GM12875 (cell line): ENCODE measurements around the gene FCRLB.

Experiments used
- H3K4me3 ChIP-seq: one replicate; pipeline ENCODE4 v1.5.1; 2011; ENCODE audit warnings: low read depth, low read length, control low read depth
- CTCF ChIP-seq: IDR thresholded peaks from 2 replicates; pipeline ENCODE4 v1.5.1; 2011; ENCODE audit warnings: low read depth, mild to moderate bottlenecking, control low read depth, inconsistent platforms, low read length, moderate library complexity, borderline replicate concordance; ENCODE audit not compliant: insufficient read depth

Gene FCRLB

DNA sequence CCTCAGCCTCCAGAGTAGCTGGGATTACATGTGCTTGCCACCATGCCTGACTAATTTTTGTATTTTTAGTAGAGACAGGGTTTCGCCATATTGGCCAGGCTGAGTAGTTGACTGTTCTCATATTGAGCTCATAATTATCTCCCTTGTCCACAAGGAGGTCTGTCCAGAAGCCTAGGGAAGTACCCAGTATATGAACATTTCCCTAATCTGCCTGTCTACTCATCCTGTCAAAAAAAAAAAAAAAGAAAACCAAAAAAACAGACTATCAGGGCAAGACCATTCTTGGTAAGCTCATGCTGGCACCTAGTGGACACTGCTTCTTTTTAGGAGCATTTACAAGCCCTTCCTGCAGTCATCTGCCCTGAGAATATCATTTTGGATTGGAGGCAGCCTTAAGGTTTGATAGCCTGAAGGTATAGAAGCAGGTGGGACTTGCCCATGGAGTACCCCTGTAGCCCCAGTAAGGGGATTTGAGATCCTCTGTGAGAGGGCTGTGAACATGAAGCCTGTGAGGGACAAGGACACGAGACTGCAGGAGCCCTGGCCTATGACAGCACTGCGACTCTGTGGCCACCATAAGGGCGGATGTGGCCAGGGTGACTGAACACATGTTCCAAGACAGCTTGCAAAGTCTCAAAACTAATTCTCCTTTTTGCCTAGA, 17.4 kb downstream of the FCRLB start:
- no peak overlapping the region for H3K4me3 ChIP-seq

DNA sequence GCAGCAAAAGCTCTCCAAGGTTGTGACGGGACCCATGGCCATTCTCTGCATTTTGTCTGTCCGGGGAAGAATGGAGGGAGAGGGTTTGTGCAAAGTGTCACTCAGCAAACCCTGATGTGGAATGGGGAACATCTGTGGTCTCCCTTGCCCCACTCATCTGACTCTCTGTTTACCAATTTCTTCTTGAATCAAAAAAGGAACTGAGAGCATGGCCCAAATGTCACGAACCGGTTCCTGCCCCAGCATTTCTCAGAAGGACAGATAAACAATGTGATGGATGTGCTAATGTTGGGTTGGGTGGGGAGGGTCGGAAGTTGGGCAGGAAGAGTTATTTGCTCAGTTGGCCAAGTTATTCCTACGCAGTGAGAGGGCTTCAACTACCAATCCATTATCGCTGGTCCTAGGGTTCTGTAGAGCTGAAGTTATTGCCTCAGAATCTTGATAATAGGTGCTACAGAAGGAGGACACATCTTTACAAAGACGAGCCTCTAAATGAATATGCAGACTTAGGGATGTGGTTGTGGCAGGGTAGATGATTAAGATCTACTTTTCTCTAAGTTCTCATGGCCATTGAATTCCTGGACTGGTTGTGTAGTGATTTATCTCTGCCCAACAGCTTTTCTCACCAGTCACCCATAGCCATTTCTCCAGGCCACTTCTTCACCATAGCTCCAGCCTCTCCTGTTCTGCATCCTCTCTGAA, 18.7 kb downstream of the FCRLB start:
- H3K4me3 ChIP-seq = no peak overlapping the region
- TF ChIP-seq CTCF = no peak

More for the DNA sequence above, 17.4 kb downstream of the FCRLB start:
- peak; percentile 48; the same call in 1 of the 2 replicates for TF ChIP-seq CTCF

- no peak for TF ChIP-seq CTCF
- H3K4me3 ChIP-seq = no peak overlapping the region
Measured at GRCh38 chr1:161740921-161741320, 19.6 kb downstream of the FCRLB start.

DNA sequence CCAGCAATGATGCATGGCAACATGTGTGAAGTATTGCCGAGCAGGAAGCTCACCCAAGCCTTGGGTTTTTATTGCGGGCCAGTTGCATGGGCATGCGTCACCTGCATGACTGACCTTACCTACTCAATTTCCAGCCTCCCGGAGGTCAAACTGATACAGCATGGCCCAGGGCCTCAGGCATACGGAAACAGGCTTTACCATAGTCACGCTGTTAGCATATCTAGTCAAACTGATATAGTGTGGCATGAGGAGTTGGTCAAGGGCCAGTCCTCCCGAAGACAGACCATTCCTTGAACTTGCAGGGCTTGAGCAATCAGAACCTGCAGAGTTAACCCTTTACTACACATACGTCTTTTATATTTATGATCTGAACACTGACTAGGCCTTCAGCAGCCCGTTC, 21.9 kb downstream of the FCRLB start:
- TF ChIP-seq CTCF = no peak
- no peak overlapping the region for H3K4me3 ChIP-seq

DNA sequence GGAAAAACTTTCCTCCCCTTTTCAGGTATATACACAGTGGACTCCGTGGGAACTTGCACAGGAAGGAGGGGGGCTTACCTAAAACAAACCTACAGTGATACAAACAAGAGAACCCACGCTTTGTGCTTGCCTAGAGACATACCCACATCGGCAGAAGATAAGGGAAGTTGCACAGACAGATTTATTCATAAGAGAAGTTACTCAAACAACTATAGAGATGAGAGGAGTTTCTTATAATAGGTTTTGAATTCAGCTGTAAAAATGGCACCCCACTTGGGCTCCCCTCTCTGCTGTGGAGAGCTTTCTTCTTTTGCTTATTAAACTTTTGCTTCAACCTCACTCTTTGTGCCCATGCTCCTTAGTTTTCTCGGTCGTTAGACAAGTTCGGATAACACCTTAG, 26.5 kb downstream of the FCRLB start:
- no peak for TF ChIP-seq CTCF
- no peak overlapping the region for H3K4me3 ChIP-seq

GRCh38 chr1:161749509-161750407, 28.4 kb downstream of the FCRLB start, which contains the start of gene DUSP12:
Gene DUSP12 (plus strand): TSS chr1:161749786. CDS start chr1:161749802, 16 bp downstream.
- H3K4me3 ChIP-seq = peak within 1 kb of the TSS; percentile 99
- 0 out of 2 replicates have a peak, but pooled peaks have one; percentile 6 for TF ChIP-seq CTCF
